HG02981 (cell line): Measurements from ENCODE around the gene PPP4R3B.

ENCODE experiments used
- ATAC-seq: cut with Tn5 transposase; IDR thresholded peaks from one replicate; pipeline ENCODE4 v1.9.1; 2021; ENCODE audit warnings: mild to moderate bottlenecking, moderate library complexity; ENCODE audit not compliant: unreplicated experiment

The PPP4R3B gene

DNA sequence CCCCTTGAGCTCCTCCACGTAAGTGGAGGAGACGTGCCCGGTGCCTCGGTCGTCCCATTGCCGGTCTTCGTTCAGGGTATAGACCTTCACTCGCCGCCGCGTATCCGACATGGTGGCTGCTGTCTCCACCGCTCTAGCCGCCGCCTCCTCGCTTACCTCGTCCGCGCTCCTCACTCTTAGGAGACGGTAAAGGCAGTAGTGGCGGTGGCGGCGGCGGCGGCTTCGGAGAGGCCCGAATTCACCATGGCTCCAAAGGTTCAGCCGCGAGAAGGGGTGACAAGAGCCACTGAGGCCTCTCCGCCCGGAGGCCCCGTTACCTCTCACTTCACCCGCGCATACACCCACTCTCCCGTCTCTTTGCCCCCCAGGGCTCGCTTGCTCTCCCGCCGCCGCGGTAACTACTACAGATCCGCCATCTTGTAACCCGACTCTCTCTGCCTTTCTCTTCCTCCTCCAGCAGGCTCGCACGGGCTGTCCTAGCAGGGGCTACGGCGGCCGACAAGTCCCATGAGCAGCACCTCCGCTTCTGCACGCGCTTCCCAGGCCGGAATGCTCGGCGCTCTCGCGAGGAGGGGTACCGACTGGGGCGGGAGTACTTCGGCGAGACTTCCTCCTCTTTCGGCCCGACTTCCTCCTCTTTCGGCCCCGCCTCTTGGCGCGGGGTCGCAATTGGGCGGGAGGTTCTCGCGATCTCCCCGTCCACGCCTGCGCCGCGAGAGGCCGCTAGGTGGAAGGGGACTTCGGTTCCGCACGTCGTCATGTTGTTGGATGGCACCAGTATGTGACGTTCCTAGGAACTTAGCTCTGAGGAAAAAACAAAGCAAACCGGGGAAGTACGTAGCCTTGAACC, at the start of gene PPP4R3B:
Gene PPP4R3B, minus strand, starts transcription at position 448 of the 850 bp plus-strand sequence. Its CDS starts 337 bp downstream, at position 111.
- peak; percentile 76 for ATAC-seq

DNA sequence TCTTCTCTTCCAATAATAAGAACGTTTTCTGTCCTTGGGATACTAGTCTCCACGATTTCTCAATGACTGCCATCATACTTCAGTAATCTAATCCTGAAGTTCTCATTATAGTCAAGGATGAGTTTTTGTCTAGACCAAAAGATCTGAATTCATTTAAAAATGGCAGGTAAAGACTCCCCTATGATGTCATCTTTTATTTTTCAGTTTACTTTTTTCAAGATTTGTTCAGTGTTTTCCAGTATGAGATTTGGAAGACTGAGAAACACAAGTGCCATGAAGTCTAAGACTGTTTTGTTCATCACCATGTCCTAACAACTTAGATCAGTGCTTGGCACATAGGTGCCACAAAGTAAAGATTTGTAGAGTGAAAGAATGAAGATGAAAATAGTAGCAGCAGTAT, 35.8 kb upstream of the PPP4R3B start:
- ATAC-seq, result no peak

DNA sequence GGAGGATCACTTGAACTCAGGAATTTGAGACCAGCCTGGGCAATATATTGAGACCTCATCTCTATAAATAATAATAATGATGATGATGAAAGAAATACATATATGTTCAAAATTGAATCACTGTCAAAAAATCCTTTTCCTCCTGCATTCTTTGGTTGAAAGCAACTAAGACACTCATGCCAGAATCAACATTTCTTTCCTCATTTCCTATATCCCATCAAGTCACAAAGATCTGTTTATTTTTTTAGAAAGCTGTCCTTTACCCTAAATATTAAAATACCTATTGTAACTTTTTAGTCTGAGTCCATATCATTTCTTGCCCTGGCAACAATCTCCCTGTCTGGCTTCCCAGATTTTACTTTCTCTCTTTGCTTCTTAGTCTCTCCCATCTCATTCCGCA, 31.8 kb upstream of the PPP4R3B start:
- ATAC-seq, result no peak

DNA sequence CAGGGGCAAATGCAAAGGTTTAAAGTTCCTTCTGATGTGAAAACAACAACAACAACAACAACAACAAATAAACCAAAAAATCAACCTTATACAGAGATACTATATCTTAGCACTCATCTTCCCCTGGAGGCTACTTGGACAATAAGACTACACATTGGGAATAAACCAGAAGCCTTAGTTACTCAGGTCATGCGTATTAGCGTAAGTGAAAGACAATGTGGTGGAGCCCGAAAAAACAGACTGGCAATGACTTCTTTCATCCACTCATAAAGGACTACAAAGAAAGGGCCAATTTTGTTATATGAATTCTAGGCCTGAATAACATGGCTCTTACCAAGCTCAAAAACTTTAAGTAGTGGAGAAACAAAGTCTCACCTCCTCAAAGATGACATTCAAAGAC, 19.4 kb upstream of the PPP4R3B start:
- no peak for ATAC-seq

DNA sequence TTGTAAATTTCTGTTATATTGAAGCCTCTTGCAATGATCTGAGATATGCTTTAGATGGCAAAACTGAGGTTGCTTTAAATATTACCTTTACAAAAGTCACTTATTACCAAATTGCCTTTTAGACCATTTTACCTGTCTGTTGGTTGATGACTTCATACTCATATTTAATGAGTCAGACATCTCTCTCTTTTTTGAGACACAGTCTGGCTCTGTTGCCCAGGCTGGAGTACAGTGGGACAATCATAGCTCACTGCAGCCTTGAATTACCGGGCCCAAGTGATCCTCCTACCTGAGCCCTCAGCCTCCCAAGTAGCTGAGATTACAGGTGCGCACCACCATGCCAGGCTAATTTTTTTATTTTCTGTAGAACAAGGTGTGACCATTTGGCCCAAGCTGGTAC, 11.5 kb upstream of the PPP4R3B start:
- ATAC-seq, result no peak

DNA sequence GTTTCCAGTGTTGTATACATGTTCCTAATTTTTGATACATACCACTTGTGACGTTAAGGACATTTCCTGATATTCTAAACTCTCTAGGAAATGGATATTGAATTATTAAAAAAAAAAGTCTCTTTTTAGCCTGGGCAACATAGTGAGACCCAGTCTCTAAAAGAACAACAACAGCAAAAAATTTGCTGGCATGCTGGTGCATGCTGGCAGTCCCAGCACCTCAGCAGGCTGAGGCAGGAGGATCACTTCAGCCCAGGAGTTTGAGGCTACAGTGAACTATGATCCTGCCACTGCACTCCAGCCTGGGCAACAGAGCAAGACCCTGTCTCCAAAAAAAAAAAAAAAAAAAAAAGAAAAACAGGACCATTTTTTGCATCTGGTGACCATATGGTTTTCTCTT, 10.5 kb upstream of the PPP4R3B start:
- no peak for ATAC-seq

DNA sequence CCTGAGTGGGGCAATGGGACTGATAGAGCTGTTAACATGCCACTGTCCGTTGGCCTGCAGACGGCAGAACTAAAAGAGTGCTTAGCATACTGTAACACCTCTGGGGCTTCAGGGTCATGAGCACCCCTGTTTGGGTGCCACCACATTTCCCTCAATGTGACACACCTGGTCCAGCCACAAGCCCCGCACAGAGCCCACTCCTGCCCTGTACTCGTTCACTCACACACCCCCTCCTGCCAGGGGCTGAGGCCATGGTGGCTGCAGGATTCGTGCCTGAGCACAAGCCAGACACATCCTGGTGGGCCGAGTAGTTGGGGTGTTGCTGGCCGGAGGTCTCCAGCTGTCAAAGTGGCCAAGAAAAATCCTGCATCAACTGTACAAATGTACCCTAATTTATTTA, 4.4 kb upstream of the PPP4R3B start:
- ATAC-seq, result no peak

DNA sequence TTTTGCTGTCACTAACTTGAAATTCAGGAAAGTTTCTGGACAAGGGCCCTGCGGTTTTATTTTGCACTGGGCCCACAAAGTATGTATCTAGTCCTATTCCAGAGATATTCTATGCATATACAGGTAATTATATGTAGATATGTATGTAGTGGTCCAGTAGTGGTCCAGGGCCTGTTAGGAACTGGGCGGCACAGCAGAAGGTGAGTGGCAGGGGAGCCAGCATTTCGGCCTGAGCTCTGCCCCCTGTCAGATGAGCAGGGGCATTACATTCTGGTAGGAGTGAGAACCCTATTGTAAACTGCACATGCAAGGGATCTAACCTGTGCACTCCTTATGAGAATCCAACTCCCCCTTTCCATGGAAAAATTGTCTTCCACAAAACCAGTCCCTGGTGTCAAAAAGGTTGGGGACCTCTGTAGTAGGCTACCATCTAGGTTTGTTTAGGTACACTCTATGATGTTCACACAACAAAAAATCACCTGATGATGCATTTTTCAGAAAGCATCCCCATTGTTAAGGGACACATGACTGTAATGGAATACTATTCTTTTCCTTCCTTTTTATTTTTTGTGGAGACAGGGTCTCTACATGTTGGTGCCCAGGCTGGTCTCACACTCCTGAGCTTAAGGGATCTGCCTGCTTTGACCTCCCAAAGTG, 2.8 kb upstream of the PPP4R3B start:
- no peak for ATAC-seq

DNA sequence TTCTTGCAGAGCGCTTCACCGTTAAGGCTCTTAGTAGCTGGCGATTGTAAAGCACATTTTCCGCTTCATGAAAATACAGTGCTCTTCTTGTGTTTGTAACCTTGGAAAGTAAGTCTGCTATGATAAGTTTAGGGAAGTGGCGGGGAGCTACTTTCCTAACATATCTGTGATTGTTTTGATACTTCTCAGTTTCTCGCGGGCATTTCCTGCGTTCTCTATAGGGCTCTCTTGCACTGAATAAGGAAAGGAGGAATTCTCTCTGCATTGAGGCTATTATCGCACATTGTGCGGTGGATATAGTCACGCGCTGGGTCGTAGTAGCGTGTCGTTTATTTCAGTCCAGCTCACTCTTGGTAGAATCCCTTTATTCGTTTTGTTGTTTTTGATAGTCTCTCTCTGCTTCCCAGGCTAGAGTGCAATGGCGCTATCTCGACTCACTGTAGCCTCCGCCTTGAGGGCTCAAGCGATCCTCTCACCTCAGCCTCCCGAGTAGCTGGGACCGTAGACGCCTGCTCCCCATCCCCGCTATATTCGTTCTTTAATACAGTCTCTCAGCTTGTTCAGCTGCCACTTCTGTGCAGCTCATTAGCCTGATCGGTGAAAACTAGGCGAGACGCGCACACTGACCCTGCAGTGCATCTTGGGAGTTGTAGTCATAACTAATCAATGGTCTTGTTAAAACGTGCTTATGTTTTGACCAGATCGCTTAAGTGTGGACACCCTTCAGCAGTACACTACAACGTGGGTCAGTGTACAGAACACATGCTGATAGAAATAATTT, 1.0 kb upstream of the PPP4R3B start:
- ATAC-seq, result peak; percentile 31

DNA sequence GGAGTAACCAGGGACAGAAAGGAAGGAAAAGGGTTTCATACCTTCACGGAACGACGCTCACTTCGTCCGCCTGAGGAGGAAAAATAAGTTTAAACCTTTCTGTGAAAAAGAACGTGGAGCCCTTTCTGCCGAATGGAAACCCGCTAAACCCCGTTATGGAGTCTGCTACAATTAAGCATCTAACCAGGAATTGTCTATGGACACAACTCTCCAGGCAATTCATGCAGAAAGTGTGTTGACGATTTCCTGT, 528 bp upstream of the PPP4R3B start:
- ATAC-seq, result no peak

DNA sequence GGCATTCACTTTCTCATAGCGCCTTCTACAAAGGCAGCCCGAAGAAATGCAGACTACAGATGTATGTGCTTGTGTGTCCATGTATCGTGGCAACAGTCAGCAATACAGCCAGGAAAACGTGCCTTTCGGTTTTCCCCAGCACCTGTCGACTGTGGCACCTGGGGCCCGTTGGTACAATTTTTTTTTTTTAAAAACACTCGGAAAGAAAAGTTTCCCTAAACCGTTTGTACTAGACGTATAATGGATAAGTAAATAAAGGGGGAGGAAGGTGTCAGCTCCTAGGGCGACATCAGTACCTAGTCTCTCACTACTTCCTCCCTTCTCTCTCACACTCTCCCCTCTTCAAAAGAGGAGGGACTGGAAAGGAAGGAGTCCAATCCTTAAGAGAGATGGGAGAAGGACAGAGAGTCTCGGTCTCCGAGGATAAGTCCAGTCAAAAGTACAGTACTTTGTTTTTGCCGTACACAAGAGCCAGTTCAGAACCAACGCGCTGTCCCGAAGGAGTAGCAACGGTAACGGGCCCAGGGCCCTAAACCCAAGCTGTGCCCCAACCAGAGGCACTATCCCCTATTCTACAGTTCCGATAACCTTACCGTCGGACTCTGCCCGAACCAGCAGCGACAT, 759 bp downstream of the PPP4R3B start:
- ATAC-seq, result peak; percentile 29

DNA sequence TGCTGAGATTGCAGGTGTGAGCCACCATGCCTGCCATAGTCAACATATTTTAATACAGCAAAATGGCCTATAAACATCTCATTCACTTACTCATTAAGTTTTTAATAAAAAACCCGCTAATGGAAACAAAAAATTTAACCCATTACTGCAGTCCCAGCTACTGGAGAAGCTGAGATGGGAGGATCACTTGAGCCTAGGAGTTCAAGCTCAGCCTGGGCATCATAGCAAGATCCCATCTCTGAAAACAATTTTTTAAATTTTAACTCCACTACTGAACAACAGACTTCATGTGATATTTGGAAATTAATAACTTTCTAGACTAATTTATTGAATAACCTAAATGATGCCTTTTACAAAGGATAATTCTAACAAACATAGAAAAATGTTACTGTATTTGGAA, 5.4 kb downstream of the PPP4R3B start:
- no peak for ATAC-seq

DNA sequence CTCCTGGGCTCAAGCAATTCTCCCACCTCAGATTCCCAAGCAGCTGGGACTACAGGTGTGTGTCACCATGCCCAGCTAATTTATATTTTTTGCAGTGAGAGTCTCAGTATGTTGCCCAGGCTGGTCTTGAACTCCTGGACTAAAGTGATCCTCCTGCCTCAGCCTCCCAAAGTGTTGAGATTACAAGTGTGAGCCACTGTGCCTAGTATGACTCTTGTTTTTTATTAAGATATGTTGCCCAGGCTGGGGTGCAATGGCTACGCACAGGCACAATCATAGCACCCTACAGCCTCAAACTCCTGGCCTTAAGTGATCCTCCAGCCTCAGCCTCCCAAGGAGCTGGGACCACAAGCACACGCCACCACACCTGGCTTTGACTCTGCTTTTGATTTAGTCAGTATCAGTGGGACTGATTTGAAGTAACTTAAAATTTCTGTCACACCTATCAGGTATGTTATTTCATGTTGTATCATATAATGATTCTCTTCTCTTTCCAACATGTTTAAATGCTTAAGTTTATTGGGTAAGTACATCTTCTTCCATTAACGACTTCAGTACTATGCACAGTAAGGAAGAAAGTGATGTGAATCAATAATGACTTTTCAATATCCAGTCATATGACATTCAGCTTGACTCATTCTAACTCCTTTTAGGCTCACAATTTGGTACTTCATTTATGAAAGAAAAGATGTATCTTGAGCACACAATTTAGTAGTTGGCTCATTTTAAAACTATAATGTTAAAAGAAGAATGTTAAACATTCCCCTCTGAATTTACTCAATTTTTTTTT, 6.3 kb downstream of the PPP4R3B start:
- ATAC-seq, result no peak

DNA sequence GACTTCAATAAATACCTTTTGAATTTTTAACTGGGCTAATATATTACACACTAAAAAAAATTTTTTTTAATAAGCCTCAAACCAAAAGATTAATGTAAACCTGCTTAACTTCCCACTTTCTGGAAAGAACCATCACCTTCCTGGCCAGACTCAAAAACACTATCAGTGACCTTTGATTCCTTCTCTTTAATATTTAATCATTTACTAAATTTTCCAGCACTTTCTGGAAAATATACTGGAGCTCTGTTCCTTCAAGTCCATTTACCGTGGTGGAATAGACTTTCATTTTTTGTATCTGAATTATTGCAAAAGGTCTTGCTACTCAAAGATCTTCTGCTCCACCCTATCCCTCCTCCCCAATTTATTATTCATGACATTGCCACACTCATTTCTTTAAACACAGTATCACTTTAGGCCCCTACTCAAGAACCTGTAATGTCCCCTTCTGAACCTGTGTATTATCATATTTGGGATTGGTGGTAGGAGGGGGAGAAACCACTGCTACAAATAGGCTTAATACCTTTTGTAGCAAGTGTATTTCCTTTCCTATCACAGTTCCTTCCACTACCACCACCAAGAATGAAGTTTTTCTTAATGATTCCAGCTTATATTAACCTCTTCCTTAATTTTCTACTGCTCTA, 7.4 kb downstream of the PPP4R3B start:
- ATAC-seq, result no peak

DNA sequence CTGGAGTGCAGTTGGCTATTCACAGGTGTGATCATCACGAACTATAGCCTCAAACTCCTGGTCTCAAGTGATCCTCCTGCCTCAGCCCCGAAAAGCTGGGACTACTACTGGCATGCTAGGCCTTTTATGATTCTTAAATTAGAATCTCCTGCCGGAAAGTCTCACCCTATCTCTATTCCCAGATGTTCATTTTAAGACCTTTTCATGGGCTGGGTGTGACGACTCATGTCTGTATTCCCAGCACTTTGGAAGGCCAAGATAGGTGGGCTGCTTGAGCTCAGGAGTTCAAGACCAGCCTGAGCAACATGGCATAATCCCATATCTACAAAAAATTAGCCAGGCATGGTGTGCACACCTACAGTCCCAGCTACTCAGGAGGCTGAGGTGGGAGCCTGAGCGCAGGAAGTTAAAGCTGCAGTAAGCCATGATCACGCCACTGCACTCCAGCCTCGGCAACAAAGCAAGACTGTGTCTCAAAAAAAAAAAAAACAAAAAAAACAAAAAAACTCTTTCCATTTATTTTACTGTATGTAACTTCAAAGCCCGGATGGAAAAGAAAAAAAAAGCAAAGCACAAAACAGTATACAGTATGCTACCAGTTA, 8.1 kb downstream of the PPP4R3B start:
- ATAC-seq, result no peak

DNA sequence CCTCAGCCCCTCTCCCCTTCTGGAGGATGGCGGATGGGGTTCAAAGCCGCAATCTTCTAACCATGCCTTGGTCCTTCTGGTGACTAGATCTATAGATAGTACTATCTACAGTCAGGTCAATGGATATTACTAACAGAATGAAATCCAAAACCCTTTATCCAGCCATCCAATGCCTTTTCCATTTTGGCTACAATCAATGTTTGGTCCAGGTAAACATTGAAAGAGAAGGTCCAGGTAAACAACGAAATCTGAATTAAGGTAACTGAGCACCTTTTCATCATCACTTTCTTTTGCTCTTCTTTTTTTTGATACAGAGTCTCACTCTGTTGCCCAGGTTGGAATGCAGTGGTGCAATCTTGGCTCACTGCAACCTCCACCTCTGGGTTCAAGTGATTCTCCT, 9.7 kb downstream of the PPP4R3B start:
- no peak for ATAC-seq

DNA sequence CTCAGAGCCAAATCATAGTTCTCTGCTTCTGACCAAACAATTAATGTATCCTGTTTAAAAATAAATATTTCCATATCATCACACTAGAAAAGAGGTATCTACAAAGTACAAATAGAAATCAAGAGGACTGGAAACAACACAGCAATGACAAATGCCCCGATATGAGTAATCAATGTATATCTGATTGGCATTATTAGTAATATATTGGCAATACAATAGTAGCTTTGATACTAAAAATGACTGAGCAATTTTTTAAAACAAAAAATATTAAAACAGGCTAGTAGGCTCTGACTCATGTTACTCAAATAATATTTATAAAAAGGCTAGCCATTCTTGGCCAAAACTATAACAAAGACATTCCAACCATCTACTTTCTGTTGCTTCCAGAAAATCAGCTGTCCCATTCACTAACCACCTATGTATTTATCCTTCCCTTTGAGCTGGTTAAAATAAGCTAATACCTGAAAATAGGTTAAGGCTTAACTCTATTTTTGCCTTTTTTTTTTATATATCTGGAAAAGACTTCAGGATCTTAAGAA, 13.3 kb downstream of the PPP4R3B start:
- ATAC-seq, result no peak

DNA sequence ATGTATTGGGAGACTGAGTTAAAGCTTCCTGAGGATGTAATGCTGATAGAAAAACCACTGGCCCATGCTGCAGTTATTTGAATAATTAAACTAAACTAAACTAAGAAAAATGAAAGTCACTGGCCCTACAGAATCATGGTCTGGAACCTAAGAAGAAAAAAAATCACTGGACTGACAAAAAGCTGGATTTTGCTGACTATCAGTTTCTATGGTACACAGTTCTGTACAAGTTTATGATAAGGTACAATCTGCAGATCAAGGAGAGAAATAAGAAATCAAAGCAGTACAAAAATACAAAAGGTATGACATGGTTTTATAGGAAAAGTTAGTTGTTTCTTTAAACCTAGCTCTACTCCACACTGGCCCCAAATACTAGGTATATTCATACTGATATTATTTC, 15.6 kb downstream of the PPP4R3B start:
- ATAC-seq, result no peak

DNA sequence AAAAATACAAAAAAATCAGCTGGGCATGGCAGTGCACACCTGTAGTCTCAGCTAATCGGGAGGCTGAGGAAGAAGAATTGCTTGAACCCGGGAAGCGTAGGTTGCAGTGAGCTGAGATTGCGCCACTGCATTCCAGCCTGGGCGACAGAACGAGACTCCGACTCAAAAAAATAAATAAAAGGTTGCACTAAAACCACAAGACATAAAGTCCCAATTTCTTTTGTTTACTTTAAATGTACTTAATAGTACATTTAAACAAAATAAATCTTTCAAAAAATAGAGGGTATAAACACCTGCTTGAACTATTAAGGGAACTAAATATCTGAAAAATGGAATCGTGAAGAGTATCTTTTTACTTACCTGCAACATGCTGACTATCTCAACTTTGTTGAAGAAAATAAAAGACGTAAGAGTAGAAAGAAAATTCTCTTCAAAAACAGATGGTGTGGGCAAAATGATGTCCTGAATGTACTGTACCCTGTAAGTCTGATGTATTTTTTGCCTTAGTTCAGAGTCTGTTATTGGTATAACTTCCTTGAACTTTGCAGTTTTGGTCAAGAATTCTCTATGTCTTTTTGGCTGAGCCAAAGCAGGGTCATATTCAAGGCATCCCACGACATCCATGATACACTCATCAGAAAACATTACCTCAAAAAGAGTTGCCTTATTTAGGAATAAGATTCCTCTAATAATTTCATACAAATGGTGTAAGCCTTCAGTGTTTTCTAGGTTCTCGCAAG, 19.2 kb downstream of the PPP4R3B start:
- ATAC-seq, result no peak
